GM19193 (cell line): ENCODE results near the gene INHBE.

Source experiments
- POLR2A ChIP-seq: IDR thresholded peaks from 4 replicates; pipeline ENCODE4 v1.6.1; 2011; ENCODE audit not compliant: insufficient read depth, insufficient read length; ENCODE audit errors: extremely low read depth

Gene INHBE

DNA sequence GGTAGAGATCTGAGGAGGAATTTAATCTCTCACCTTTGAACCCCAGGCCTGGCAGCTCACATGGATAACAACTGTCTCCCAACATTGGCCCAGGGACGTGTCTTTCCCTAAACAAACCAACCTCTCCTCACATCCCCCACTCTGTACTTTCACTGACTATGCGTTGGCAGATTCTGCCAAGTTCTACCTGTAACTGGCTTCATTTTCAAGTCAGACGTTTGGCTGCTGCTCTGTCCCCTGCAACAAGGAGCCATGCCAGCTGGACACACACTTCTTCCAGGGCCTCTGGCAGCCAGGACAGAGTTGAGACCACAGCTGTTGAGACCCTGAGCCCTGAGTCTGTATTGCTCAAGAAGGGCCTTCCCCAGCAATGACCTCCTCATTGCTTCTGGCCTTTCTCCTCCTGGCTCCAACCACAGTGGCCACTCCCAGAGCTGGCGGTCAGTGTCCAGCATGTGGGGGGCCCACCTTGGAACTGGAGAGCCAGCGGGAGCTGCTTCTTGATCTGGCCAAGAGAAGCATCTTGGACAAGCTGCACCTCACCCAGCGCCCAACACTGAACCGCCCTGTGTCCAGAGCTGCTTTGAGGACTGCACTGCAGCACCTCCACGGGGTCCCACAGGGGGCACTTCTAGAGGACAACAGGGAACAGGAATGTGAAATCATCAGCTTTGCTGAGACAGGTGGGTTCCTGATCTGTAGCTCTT, 20.4 kb upstream of the INHBE start, which contains the start of gene INHBC:
INHBC (plus strand) TSS at position 268 of the 707 bp plus-strand sequence; CDS start at position 371, 103 bp downstream.
- TF ChIP-seq POLR2A: no peak

DNA sequence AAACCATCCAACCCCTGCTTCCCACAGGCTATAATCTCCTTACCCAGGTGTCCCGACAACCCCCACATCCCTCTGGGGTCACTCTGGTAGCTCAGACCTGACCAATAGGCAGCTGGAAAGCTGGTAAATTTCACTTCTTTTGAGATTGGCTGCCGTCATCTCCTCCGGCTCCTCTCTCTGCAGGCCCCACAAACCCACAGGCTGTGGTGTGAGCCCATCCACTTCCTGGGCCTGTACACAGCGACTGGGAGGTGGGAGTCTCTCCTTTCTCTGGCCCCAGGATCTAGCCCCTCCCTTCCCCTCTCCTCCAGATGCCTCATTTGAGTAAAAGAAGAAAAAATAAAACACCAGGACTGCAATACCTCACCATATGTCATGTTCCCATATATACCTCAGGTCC, 19.8 kb upstream of the INHBE start:
- no peak for TF ChIP-seq POLR2A

DNA sequence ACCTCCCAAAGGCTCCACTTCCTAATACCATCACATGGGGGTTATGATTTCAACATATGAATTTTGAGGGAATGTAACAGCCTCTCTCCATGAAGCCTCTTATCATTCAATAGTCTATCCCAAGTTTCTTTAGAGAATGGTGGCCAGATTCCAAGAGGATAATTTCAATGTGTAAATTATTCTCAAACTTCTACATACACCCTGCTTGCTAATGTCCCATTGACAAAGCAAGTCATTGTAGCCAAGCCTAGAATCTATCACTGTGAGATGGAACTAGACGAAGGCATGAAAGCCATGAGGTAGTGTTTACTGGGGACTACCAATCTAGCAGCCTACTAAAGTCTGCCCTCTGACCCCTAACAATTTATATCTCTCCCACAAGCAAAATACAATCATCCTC, 16.7 kb upstream of the INHBE start:
- TF ChIP-seq POLR2A: no peak

GRCh38 chr12:57439762-57440266, 15.3 kb upstream of the INHBE start:
- no peak for TF ChIP-seq POLR2A

DNA sequence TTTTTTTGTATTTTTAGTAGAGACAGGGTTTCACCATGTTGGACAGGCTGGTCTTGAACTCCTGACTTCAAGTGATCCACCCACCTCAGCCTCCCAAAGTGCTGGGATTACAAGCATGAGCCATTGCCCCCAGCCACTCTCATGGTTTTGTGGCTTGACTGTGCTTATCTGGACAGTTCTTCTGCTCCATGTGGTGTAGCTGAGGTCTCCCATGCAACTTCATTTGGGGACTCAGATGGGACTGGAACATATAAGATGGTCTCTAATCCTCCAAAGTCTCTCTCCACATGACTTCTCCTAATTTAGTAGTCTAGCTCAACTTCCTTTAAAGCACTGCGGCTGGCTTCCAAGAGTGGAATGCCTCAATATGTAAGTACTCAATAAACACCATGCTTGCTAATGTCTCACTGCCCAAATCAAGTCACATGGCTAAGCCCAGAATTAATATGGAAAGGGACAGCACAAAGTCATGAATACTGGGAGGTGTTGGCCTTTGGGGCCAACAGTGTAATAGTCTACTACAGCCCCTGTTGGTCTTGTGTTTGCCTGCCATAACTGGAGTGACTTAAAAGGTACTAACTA, 13.2 kb upstream of the INHBE start:
- TF ChIP-seq POLR2A: no peak

DNA sequence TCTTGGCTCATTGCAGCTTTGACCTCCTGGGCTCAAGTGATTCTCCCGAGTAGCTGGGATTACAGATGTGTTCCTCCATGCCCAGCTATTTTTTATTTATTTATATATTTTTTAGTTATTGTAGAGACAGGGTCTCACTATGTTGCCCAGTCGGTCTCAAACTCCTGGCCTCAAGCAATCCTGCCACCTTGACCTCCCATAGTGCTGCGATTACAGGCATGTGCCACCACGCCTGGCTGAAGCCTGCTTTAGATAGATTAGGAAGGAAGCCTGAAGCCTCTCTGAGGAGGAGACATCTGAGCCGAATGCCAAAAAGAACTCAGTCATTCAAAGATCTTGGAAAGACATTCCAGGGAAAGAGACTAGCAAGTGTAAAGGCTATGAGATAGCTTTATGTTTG, 10.4 kb upstream of the INHBE start:
- no peak for TF ChIP-seq POLR2A

DNA sequence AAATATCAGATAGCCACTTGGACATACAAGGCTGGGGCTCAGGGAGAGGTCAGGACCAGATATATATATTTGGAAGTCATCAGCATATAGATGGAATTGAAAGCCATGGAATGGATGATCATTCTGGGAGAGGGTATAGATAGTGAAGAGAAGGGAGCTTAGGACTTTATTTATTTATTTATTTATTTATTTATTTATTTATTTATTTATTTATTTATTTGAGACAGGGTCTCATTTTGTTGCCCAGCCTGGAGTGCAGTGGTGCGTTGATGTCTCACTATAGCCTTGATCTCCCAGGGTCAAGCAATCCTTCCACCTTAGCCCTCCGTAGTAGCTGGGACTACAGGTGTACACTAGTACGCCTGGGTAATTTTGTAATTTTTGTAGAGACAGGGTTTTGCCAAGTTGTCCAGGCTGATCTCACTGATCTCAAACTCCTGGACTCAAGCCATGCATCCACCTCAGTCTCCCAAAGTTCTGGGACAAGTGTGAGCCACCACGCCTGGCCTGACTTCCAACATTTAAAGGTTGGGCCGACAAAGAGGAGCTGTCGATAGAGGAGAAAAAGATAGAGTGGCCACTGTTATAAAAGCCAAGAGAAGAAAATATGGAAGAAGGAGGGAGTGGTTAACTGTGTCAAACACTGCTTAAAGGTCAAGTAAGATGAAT, 8.7 kb upstream of the INHBE start:
- TF ChIP-seq POLR2A: no peak

- no peak for TF ChIP-seq POLR2A
Observed at GRCh38 chr12:57448669-57449068, 6.4 kb upstream of the INHBE start.

DNA sequence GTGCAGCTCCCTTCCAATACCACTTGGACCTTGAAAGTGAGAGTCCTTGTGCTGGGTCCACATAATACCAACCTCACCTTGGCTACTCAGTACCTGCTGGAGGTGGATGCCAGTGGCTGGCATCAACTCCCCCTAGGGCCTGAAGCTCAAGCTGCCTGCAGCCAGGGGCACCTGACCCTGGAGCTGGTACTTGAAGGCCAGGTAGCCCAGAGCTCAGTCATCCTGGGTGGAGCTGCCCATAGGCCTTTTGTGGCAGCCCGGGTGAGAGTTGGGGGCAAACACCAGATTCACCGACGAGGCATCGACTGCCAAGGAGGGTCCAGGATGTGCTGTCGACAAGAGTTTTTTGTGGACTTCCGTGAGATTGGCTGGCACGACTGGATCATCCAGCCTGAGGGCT, 5.7 kb upstream of the INHBE start:
- no peak for TF ChIP-seq POLR2A

GRCh38 chr12:57450057-57450456, 5.0 kb upstream of the INHBE start:
- no peak for TF ChIP-seq POLR2A

DNA sequence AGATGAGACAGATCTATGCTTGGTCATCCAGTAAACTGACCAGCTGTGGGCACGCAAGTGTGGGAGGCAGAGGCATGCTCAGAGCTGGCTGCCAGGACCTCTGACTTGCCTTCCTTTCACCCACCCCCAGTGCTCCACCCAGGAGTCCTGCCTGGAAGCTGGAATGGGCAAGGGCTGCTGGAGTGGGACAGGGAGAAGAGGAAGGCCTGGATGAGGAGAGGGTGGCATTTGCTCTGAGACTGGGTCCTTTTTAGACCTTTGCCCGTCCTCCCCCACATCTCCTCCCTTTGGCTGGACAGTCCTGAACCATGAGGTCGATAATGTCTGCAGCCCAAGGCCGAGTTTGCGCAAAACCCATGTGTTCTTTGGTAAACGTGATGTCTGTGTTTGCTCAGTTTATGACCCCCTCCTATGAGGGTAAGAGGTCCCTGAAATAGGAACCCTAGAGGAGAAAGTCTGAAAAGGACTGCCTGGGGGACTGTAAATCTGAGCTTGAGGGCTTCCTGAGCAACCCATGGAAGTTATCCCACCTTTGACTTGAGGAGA, 3.8 kb upstream of the INHBE start:
- TF ChIP-seq POLR2A: no peak

DNA sequence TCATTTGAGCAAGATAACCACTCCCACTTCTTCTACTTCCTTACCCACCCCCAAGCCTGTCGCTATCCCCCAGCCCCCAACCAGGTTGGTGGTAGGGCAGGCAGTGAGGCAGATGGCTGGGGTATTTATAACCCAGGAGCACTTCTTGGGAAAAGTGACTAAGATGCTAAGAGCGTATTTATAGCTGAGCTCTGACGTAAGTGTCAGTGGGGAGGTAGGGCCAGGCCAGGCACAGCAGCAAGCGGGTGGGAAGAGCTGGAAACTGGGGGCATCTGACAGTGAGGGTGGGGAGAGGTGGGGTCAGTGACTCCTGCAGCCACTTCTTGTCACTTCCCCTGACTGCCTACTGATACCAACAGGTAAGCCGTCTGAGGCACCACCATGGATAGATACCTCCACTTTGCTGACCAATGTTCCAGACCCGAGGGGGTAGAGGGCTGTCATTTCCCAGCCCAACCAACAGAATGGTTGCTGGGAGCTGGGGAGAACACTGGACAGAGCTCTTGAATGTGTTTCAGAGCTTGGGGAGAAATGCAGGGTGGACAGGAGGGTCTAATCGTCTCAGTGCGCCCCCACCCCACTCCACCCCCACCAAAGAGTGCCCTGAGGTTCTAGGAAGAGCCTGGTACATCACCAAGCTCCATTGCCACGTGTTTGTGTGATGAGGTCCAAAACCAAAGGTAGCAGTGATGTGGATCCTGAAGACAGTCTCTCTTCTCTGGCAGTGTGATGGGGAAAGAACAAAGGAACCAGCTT, 2.7 kb upstream of the INHBE start:
- TF ChIP-seq POLR2A: no peak

DNA sequence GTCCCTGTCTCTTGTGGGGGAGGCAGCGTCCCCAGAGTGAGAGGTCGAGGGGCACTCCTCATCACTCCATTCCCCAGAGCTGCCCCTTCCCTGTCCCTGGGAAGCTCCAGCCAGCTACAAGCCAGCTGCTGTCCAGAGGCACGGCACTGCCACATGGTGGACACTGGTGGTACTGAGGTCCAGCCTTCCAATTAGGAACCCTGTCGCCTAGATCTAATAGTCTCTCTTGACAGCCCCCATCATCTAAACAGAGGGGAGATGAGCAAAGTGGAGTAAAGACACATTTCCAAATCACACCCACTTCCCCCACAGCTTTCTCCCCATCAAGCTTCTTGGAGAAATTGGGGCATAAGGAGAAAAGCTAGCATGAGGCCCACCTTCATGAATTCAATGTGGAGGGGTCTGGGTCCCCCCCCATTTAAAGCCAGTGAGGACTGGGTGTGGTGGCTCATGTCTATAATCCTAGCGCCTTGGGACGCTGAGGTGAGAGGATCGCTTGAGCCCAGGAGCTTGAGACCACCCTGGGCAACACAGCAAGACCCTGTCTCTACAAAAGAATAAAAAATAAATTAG, 2.1 kb upstream of the INHBE start:
- no peak for TF ChIP-seq POLR2A

GRCh38 chr12:57454213-57454565, 918 bp upstream of the INHBE start:
- no peak for TF ChIP-seq POLR2A

DNA sequence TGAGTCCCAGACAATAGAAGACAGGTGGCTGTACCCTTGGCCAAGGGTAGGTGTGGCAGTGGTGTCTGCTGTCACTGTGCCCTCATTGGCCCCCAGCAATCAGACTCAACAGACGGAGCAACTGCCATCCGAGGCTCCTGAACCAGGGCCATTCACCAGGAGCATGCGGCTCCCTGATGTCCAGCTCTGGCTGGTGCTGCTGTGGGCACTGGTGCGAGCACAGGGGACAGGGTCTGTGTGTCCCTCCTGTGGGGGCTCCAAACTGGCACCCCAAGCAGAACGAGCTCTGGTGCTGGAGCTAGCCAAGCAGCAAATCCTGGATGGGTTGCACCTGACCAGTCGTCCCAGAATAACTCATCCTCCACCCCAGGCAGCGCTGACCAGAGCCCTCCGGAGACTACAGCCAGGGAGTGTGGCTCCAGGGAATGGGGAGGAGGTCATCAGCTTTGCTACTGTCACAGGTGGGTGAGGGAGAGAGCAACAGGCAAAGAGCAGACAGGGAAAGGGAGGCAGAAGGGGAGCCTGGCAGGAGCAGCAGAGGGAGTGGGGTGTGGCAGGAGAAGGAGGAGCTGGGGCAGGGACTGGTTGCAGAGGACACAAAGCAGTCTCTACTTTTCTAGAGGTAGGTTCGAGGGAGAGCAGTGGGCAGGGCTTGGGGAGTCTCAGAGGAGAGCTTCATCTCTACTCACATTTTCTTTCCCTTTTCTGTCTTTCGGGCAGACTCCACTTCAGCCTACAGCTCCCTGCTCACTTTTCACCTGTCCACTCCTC, 452 bp downstream of the INHBE start:
- no peak for TF ChIP-seq POLR2A
